ENCODE results near the gene CYS1. TPM values are rescaled to one million over a fixed set of nuclear protein-coding genes. Genes with fewer than 3 reads are reported as not detected.
"Not testable (repeated sequence)": the region's sequence is repeated elsewhere in the genome, so short reads cannot be mapped to it uniquely, and the experiment has no call there.

The CYS1 gene
- total and polyA plus RNA-seq, 11 donors: 0.42 to 9.1 (median 2.5) TPM

DNA sequence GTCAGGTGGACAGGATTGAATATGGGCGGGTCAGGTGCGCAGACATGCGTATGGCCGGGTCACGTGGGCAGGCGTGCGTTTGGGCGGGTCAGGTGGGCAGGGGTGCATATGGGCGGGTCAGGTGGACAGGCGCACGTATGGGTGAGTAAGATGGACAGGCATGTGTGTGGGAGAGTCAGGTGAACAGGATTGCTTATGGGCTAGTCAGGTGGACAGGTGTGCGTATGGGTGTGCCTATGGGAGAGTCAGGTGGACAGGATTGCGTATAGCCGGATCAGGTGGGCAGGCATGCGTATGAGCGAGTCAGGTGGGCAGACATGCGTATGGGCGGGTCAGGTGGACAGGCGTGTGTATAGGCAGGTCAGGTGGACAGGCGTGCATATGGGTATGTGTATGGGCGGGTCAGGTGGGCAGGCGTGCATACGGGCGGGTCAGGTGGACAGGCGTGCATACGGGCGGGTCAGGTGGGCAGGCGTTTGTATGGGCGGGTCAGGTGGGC is 67.2 kb downstream of the CYS1 start:
- H3K36me3 ChIP-seq: no peaks in the 10 kb centered on the region
- TF ChIP-seq POLR2A (IDR thresholded peaks at IDR 0.05): no peak
- TF ChIP-seq, protein P1, sequence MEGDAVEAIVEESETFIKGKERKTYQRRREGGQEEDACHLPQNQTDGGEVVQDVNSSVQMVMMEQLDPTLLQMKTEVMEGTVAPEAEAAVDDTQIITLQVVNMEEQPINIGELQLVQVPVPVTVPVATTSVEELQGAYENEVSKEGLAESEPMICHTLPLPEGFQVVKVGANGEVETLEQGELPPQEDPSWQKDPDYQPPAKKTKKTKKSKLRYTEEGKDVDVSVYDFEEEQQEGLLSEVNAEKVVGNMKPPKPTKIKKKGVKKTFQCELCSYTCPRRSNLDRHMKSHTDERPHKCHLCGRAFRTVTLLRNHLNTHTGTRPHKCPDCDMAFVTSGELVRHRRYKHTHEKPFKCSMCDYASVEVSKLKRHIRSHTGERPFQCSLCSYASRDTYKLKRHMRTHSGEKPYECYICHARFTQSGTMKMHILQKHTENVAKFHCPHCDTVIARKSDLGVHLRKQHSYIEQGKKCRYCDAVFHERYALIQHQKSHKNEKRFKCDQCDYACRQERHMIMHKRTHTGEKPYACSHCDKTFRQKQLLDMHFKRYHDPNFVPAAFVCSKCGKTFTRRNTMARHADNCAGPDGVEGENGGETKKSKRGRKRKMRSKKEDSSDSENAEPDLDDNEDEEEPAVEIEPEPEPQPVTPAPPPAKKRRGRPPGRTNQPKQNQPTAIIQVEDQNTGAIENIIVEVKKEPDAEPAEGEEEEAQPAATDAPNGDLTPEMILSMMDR (IDR thresholded peaks at IDR 0.05): no peak
- H3K4me1 ChIP-seq: peaks cover 6 to 25% (median 20%) of the 10 kb centered on the region in 12 donors
- no peak for ATAC-seq
- H3K27ac ChIP-seq: no peak overlapping the region
- 91 to 95% (median 92%) methylated on average over 29 of the region's 29 CpGs for WGBS, 4 donors
- no peak overlapping the region for H3K4me3 ChIP-seq
- DNase-seq: peak in 1 of 5 donors; percentile 32
- intact Hi-C loops (cut with DNase I): no loop called here
- H3K9me3 ChIP-seq: peaks cover 0 to 13% (median 2%) of the 10 kb centered on the region in 12 donors
- H3K27me3 ChIP-seq: no peaks in the 10 kb centered on the region

DNA sequence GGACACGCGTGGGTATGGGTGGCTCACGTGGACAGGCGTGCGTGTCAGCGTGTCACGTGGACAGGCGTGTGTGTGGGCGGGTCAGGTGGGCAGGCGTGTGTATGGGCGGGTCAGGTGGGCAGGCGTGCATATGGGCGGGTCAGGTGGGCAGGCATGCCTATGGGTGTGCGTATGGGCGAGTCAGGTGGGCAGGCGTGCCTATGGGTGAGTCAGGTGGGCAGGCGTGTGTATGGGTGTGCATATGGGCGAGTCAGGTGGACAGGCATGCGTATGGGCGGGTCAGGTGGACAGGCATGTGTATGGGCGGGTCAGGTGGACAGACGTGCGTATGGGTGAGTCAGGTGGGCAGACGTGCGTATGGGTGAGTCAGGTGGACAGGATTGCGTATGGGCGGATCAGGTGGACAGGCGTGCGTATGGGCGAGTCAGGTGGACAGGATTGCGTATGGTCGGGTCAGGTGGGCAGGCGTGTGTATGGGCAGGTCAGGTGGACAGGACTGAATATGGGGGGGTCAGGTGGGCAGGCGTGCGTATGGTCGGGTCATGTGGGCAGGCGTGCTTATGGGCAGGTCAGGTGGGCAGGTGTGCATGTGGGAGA is 67.7 kb downstream of the CYS1 start:
- H3K27me3 ChIP-seq; H3K4me3 ChIP-seq; H3K9me3 ChIP-seq; ATAC-seq; H3K36me3 ChIP-seq; intact Hi-C loops (cut with DNase I); H3K27ac ChIP-seq: not testable (repeated sequence)
- H3K4me1 ChIP-seq: peaks cover 6 to 31% (median 26%) of the 10 kb centered on the region in 12 donors
- peak in 1 of 5 donors; percentile 19 for DNase-seq
- 93 to 96% (median 94%) methylated on average over 37 of the region's 37 CpGs for WGBS, 4 donors

DNA sequence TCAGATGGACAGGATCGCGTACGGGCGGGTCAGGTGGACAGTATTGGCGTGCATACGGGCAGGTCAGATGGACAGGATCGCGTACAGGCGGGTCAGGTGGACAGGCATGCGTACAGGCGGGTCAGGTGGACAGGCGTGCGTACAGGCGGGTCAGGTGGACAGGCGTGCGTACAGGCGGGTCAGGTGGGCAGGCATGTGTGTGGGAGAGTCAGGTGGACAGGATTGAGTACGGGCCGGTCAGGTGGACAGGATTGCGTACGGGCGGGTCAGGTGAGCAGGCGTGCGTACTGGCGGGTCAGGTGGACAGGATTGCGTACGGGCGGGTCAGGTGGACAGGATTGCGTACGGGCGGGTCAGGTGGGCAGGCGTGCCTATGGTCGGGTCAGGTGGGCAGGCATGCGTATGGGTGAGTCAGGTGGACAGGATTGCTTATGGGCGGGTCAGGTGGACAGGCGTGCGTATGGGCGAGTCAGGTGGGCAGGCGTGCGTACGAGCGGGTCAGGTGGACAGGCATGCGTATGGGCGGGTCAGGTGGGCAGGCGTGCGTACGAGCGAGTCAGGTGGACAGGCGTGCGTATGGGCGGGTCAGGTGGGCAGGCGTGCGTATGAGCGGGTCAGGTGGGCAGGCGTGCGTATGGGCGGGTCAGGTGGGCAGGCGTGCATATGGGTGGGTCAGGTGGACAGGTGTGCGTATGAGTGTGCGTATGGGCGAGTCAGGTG is 68.4 kb downstream of the CYS1 start:
- H3K4me1 ChIP-seq: peaks cover 6 to 38% (median 32%) of the 10 kb centered on the region in 12 donors
- H3K27ac ChIP-seq, H3K27me3 ChIP-seq, H3K36me3 ChIP-seq, ATAC-seq, H3K4me3 ChIP-seq, H3K9me3 ChIP-seq: not testable (repeated sequence)
- intact Hi-C loops (cut with DNase I): loop anchor here in 1 of 10 donors (2.0 kb wide), 1 partner anchor 23 kb away; no protein-coding TSS in a partner anchor
- 91 to 97% (median 95%) methylated on average over 61 of the region's 61 CpGs for WGBS, 4 donors
- DNase-seq: peak in 1 of 5 donors; percentile 30

DNA sequence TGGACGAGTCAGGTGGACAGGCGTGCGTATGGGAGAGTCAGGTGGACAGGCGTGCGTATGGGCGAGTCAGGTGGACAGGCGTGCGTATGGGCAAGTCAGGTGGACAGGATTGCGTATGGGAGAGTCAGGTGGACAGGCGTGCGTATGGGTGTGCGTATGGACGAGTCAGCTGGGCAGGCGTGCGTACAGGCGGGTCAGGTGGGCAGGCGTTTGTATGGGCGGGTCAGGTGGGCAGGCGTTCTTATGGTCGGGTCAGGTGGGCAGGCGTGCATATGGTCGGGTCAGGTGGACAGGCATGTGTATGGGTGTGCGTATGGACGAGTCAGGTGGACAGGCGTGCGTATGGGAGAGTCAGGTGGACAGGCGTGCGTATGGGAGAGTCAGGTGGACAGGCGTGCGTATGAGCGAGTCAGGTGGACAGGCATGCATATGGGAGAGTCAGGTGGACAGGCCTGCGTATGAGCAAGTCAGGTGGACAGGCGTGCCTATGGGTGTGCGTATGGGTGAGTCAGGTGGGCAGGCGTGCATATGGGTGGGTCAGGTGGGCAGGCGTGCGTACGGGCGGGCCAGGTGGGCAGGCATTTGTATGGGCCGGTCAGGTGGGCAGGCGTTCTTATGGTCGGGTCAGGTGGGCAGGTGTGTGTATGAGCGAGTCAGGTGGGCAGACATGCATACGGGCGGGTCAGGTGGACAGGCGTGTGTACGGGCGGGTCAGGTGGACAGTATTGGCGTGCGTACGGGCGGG is 69.2 kb downstream of the CYS1 start:
- H3K27ac ChIP-seq: peak overlapping the region in 1 of 12 donors; percentile 79
- H3K9me3 ChIP-seq, H3K36me3 ChIP-seq, H3K27me3 ChIP-seq, H3K4me3 ChIP-seq, ATAC-seq: not testable (repeated sequence)
- WGBS, 4 donors: 94 to 97% (median 96%) methylated on average over 52 of the region's 52 CpGs
- intact Hi-C loops (cut with DNase I): loop anchor here in 1 of 10 donors (2.0 kb wide), 1 partner anchor 24 kb away; no protein-coding TSS in a partner anchor
- peak in 1 of 5 donors; percentile 33 for DNase-seq
- H3K4me1 ChIP-seq: peaks cover 6 to 44% (median 34%) of the 10 kb centered on the region in 12 donors

DNA sequence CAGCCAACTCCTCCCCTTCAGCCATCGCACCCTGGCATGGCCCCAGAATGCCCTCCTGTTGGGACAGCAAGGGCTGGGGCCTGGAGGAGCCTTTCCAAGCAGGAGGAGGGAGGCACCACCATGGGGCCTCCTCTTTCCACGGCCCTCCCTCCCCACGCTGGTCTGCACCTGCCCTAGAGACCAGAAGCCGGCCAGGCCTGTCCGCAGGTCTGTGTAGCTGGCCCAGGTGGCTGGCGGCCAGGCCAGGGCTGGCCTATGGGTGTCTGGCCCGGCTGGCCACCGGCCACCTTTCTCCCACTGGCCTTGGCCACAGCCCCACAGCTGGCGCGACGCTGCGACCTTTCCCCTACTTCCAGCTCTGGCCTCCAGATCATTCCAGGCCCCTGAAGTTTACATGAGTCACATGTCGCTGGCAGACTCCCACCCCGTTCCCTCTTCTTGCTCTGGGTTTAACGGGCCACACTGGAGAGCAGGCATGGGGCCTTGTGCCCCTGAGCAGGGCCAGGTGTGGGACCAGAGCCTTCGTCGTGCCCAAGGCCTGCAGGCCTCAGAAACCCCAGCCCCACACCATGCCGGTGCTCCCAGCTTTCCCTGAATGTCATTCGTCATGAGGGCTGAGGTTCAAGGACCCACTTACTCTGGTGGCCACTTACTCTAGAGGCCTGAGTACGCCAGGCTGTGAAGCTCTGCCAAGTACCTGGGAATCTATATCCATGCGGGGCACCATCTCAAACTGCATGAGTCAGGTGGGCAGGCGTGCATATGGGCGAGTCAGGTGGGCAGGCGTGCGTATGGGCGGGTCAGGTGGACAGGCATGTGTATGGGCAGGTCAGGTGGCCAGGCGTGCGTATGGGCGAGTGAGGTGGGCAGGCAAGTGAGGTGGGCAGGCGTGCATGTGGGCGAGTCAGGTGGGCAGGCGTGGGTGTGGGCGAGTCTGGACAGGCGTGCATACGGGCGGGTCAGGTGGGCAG is 70.1 kb downstream of the CYS1 start:
- H3K27me3 ChIP-seq: no peaks in the 10 kb centered on the region
- ATAC-seq (peak; percentile 79 to 85 (median 81)), DNase-seq (peak; percentile 82 to 95 (median 94))
- TF ChIP-seq POLR2A (IDR thresholded peaks at IDR 0.05): no peak
- TF ChIP-seq, protein P1 (IDR thresholded peaks at IDR 0.05): no peak
- no peaks in the 10 kb centered on the region for H3K9me3 ChIP-seq
- 60 to 72% (median 65%) methylated on average over 32 to 36 of the region's 36 CpGs for WGBS, 4 donors
- intact Hi-C loops (cut with DNase I): loop anchor here in 3 of 10 donors (2.0 to 5.0 kb wide), 2 partner anchors 25 to 32 kb away; partner anchors contain the start of gene KLF11 (in 2 of the 3)
- no peaks in the 10 kb centered on the region for H3K36me3 ChIP-seq
- H3K27ac ChIP-seq: peak overlapping the region; percentile 28 to 90 (median 70)
- peaks cover 6 to 44% (median 34%) of the 10 kb centered on the region in 12 donors for H3K4me1 ChIP-seq
- H3K4me3 ChIP-seq: no peak overlapping the region
